PC-3 (cell line): Measurements from ENCODE around the gene ZNF341.

ENCODE experiments used
- EZH2 ChIP-seq: fragments of 300-600 bp; sonication (generic); IDR thresholded peaks from one replicate; pipeline ENCODE4 v1.6.1; 2017; ENCODE audit warnings: antibody characterized with exemption, mild to moderate bottlenecking, low read length; ENCODE audit not compliant: unreplicated experiment
- EZH2phosphoT487 ChIP-seq: fragments of 300-600 bp; sonication (generic); IDR thresholded peaks from 2 replicates; pipeline ENCODE4 v1.6.1; 2018; ENCODE audit warnings: mild to moderate bottlenecking, antibody characterized with exemption, low read length, borderline replicate concordance
- TF ChIP-seq, protein P1 (sequence below): fragments of 300-600 bp; sonication (generic); conservative IDR thresholded peaks from 2 replicates; pipeline ENCODE4 v1.5.1; 2017; ENCODE audit warnings: antibody characterized with exemption, low read depth, mild to moderate bottlenecking, low read length

DNA sequence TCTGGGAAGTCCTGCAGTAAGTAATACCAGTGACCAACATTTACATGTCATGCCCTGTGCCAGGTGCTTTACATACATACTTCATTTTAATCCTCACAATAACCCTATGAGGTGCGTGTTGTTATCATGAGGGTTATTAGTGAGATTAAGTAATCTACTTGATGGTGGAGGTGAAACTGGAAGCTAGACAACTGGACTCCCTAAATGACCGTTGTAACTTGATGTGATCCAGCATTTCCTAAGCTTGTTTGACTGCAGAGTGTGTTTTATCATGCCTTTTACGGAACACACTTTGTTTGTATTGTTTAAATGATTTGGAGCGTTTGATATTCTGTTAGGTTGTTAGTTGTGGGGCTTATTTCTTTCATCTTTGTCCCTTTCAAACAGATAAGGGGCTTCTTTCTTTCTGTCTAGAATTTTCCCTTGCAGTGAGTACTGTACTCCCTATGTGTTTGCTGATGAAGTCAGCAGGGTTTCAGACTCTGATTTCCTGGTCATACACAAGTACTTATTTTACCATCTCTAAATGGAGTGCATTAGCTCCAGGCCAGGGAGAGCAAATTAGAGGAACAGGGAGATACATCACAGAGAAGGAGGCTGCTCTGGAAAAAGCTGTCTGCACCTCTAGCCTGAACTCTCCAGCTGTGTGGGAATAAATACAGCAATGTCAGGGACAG, 109.1 kb downstream of the ZNF341 start:
- TF ChIP-seq, protein P1, sequence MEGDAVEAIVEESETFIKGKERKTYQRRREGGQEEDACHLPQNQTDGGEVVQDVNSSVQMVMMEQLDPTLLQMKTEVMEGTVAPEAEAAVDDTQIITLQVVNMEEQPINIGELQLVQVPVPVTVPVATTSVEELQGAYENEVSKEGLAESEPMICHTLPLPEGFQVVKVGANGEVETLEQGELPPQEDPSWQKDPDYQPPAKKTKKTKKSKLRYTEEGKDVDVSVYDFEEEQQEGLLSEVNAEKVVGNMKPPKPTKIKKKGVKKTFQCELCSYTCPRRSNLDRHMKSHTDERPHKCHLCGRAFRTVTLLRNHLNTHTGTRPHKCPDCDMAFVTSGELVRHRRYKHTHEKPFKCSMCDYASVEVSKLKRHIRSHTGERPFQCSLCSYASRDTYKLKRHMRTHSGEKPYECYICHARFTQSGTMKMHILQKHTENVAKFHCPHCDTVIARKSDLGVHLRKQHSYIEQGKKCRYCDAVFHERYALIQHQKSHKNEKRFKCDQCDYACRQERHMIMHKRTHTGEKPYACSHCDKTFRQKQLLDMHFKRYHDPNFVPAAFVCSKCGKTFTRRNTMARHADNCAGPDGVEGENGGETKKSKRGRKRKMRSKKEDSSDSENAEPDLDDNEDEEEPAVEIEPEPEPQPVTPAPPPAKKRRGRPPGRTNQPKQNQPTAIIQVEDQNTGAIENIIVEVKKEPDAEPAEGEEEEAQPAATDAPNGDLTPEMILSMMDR, result no peak
- no peak for TF ChIP-seq EZH2
- no peak for TF ChIP-seq EZH2phosphoT487
